AML-193 (cell line): ENCODE measurements around the gene ANGPT4.

ENCODE experiments used
- DNase-seq, 2 experiments: peaks; one replicate each; lab custom pipeline; 2025; lab: John Stamatoyannopoulos, UW

The ANGPT4 gene

GRCh38 chr20:825710-826421 is 90.3 kb downstream of the ANGPT4 start:
- DNase-seq = no peak

DNA sequence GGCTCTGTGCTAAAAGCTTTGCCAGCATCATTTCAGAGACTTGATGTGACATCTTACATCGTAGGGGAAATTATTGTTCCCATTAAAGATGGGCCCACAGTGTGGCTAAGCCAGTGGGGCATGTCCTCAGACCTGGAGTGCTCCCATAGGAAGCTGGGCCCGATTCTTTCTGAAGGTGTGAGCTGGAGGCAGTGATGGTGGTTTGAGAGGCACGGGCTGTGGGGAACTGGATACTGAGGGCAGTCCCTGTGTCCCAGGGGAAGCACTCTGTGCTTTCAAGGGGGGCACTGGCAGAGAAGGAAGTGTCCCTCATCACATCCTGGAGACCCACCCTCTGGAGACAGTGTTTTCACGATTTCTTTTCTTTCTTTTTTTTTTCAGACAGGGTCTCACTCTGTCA is 91.2 kb downstream of the ANGPT4 start:
- no peak for DNase-seq

DNA sequence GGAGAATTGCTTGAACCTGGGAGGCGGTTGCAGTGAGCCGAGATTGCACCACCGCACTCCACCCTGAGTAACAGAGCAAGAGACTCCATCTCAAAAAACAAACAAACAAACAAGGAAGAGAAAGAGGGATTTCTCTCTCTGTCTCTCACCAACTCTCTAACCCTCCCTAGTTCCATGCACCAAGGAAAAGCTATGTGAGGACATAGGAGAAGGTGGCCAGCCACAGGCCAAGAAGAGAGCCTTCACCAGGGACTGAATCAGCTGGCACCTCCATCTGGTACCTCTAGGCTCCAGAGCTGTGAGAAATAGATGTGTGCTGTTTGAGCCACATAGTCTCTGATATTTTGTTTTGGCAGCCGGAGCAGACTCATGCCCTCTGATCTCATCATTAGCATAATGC is 91.6 kb downstream of the ANGPT4 start:
- no peak for DNase-seq

GRCh38 chr20:823574-823902 is 92.6 kb downstream of the ANGPT4 start:
- no peak for DNase-seq

DNA sequence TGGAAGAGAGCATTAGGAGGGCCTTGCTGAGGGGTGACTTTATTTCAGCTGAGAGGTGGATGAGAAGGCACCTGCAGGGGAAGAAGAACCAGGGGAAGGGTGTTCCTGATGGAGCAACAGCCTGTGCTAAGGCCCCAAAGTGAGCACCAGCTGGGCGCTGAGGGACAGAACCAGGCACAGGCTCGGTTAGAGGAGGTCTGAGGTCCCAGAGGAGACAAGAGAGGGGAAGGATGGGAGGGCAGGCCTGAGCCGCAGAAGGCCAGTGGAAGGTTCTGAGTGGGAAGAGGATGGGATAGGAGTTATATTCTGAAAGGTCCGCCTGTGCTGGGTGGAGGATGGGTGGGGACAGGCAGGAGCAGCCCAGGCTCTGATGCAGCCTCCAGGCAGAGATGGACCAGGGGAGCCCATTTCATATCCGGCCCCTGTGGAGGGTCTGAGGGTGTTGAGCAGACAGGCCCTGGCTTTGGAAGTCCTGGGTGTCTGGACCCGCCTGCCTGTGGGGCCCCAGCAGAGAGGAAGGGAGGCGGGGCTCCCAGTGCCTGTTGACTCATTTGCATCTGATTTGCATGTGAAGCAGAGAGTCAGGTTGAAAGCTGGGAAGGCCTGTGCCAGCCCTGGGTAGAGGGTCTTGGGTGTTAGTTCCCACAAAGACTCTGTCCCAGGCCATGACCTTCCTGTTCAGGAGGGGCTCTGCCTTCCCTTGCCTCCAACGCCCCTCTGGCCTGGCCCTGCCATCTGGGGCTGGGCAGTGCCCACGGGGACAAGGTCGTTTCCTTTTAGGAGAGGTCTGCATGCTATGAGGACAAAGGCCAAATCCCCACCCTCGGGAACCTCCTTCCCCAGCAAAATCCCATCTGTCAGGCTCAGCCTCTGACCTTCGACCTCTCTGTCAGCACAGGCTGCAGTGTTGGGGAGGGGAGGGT is 93.2 kb downstream of the ANGPT4 start:
- DNase-seq = no peak

- DNase-seq = no peak
Measured at GRCh38 chr20:821731-822065, 94.4 kb downstream of the ANGPT4 start.

DNA sequence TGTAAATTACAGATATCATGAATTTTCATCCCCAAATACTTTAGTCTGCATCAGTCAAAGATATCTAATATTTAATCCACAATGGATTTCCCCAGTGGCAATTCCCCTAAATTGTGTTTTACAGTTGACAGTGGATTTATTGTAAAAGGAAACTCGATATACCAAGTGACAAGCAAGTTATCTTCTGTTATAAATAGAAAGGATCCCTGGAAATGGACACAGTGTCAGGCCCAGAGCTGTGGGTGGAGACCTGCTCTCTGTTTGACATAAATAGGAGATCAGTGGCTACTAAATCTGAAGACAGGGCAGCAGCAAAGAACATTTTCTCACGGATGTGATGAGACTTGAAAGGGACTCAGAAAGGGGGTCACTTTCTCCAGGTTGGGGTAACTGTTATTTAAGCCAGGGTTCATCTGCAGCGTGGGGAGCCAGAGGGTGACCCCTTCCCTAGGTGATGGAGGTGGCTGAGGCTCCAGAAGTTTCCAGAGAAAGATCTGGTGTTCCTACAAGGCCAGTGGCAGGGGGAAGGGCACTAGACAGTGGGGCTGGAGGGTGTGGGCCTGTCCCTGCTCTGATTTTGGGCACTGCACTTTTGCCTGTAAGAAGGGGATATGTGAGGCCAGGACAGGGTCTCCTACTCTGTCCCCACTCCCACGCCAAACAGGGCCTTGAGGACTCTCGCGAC is 94.9 kb downstream of the ANGPT4 start:
- no peak for DNase-seq

DNA sequence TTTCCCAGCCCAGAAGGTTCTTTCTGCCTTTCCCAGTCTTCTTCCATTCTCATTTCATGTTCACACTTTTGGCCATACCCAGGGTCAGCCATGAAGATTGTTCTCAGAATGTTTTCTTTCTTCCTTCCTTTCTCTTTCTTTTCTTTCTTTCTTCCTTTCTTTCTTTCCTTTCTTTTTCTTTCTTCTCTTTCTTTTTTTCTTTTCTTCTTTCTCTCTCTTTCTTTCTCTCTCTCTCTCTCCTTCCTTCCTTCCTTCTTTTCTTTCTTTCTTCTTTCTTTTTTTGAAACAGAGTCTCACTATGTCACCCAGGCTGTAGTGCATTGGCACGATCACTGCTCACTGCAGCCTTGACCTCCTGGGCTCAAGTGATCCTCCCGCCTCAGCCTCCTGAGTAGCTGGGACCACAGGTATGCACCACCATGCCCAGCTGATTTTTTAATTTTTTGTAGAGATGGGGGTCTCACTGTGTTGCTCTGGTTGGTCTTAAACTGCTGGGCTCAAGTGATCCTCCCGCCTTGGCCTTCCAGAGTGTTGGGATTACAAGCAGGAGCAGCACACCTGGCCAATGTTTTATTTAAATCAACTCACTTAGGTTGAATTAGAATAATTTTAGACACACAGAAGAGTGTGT is 95.7 kb downstream of the ANGPT4 start:
- no peak for DNase-seq
